ENCODE measurements around the gene PRTFDC1.

PRTFDC1 gene

DNA sequence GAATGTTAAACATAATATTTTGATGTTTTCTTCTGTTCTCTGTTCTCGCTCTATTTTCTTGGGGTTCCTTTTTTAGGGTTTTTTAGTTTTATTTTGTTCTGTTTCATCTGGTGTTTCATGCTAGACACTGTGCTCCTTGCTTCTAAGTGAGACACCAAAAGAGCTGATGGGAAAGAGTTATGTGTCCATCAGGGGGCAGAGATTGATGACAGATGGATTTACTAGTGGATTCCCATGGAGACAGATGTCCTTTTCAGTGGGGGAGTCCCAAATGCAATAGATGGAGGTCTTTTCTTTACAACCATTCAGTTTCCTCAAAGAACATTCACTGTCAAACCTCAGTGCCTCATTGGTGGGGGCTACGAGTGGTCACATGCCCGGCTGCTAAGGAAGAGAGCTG is 34.9 kb downstream of the PRTFDC1 start:
- Histone ChIP-seq H3F3A (ENCODE audit: control insufficient read depth, insufficient read depth) (no peaks in the 10 kb centered on the region), H3K36me3 (ENCODE audit: control insufficient read depth, low read length) (no peaks in the 10 kb centered on the region), H3K9me3 (ENCODE audit: control insufficient read depth, insufficient read depth, low read length) (0 out of 2 replicates have a peak, but pooled peaks cover 3% of the 10 kb centered on the region), H3K9me2 (replicated peaks; ENCODE audit: control insufficient read depth, low read length) (no peaks in the 10 kb centered on the region), H3K4me2 (ENCODE audit: low read length) (no peak overlapping the region), H3K79me2 (ENCODE audit: control insufficient read depth, low read length) (no peaks in the 10 kb centered on the region), H3K27me3 (ENCODE audit: control insufficient read depth, low read length) (no peaks in the 10 kb centered on the region), H3K4me1 (ENCODE audit: control insufficient read depth, low read length) (no peaks in the 10 kb centered on the region), H3K4me3 (ENCODE audit: low read length) (no peak overlapping the region), H3K27ac (ENCODE audit: low read depth, low read length) (no peak overlapping the region), H4K20me1 (ENCODE audit: control insufficient read depth, insufficient read depth, low read depth, low read length) (no peaks in the 10 kb centered on the region)
- TF ChIP-seq, protein P1, sequence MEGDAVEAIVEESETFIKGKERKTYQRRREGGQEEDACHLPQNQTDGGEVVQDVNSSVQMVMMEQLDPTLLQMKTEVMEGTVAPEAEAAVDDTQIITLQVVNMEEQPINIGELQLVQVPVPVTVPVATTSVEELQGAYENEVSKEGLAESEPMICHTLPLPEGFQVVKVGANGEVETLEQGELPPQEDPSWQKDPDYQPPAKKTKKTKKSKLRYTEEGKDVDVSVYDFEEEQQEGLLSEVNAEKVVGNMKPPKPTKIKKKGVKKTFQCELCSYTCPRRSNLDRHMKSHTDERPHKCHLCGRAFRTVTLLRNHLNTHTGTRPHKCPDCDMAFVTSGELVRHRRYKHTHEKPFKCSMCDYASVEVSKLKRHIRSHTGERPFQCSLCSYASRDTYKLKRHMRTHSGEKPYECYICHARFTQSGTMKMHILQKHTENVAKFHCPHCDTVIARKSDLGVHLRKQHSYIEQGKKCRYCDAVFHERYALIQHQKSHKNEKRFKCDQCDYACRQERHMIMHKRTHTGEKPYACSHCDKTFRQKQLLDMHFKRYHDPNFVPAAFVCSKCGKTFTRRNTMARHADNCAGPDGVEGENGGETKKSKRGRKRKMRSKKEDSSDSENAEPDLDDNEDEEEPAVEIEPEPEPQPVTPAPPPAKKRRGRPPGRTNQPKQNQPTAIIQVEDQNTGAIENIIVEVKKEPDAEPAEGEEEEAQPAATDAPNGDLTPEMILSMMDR (IDR thresholded peaks at IDR 0.05; ENCODE audit: low read depth, low read length, poor library complexity, severe bottlenecking) = no peak
- TF ChIP-seq EZH2phosphoT487 (IDR thresholded peaks at IDR 0.05; ENCODE audit: borderline replicate concordance, low read length) = no peak

DNA sequence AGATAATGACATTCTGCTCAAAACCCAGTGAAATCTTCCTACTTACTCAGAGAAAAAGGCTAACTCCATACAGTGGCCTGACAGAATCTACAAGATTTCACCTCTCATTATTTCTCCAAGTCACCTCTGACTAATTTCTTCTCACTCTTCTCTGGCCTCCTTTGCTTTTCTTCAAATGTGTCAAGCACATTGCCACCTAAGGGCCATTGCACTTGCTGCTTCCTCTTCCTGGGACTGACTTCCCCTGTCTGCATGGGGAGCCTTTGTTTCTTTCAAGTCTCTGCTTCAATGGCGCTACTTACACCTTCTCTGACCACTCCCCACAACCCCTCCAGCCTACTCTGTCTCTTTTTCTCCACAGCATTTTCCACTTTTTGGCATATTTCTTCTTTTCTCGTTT is 36.0 kb downstream of the PRTFDC1 start:
- Histone ChIP-seq H4K20me1 (ENCODE audit: control insufficient read depth, insufficient read depth, low read depth, low read length) (no peaks in the 10 kb centered on the region), H3K4me3 (ENCODE audit: low read length) (no peak overlapping the region), H3K4me2 (ENCODE audit: low read length) (no peak overlapping the region), H3K9me2 (replicated peaks; ENCODE audit: control insufficient read depth, low read length) (no peaks in the 10 kb centered on the region), H3K79me2 (ENCODE audit: control insufficient read depth, low read length) (no peaks in the 10 kb centered on the region), H3K4me1 (ENCODE audit: control insufficient read depth, low read length) (no peaks in the 10 kb centered on the region), H3K27ac (ENCODE audit: low read depth, low read length) (no peak overlapping the region), H3K36me3 (ENCODE audit: control insufficient read depth, low read length) (no peaks in the 10 kb centered on the region), H3F3A (ENCODE audit: control insufficient read depth, insufficient read depth) (no peaks in the 10 kb centered on the region), H3K9me3 (ENCODE audit: control insufficient read depth, insufficient read depth, low read length) (0 out of 2 replicates have a peak, but pooled peaks cover 3% of the 10 kb centered on the region), H3K27me3 (ENCODE audit: control insufficient read depth, low read length) (no peaks in the 10 kb centered on the region)
- TF ChIP-seq, protein P1 (IDR thresholded peaks at IDR 0.05; ENCODE audit: low read depth, low read length, poor library complexity, severe bottlenecking) = no peak
- no peak for TF ChIP-seq EZH2phosphoT487 (IDR thresholded peaks at IDR 0.05; ENCODE audit: borderline replicate concordance, low read length)

DNA sequence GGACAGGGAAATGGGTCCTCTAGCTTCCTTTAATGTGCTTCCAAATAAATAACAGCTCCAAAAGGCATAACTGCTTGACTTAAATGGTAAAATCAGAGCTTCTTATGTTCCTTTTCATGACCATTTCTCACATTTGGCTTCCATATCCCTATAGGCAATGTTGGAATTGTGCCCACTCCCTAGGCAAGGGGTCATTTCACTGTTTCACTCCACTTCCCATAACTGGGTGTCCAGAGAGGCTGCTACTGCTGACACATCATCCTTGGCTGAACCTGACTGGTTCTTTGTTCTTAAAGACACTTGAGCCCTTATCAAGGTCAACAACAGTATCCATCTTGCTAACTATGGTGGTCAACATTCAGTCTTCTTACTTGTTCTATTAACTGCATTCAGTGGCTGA is 37.1 kb downstream of the PRTFDC1 start:
- Histone ChIP-seq H3K4me1 (ENCODE audit: control insufficient read depth, low read length) (no peaks in the 10 kb centered on the region), H3K9me3 (ENCODE audit: control insufficient read depth, insufficient read depth, low read length) (0 out of 2 replicates have a peak, but pooled peaks cover 3% of the 10 kb centered on the region), H3K79me2 (ENCODE audit: control insufficient read depth, low read length) (no peaks in the 10 kb centered on the region), H3K4me3 (ENCODE audit: low read length) (no peak overlapping the region), H3K9me2 (replicated peaks; ENCODE audit: control insufficient read depth, low read length) (no peaks in the 10 kb centered on the region), H3K27me3 (ENCODE audit: control insufficient read depth, low read length) (no peaks in the 10 kb centered on the region), H3K4me2 (ENCODE audit: low read length) (no peak overlapping the region), H3K27ac (ENCODE audit: low read depth, low read length) (no peak overlapping the region), H3K36me3 (ENCODE audit: control insufficient read depth, low read length) (no peaks in the 10 kb centered on the region), H3F3A (ENCODE audit: control insufficient read depth, insufficient read depth) (no peaks in the 10 kb centered on the region), H4K20me1 (ENCODE audit: control insufficient read depth, insufficient read depth, low read depth, low read length) (no peaks in the 10 kb centered on the region)
- no peak for TF ChIP-seq EZH2phosphoT487 (IDR thresholded peaks at IDR 0.05; ENCODE audit: borderline replicate concordance, low read length)
- TF ChIP-seq, protein P1 (IDR thresholded peaks at IDR 0.05; ENCODE audit: low read depth, low read length, poor library complexity, severe bottlenecking) = no peak

Measured in DOHH2 (cell line).